ENCODE results near the gene TEX10. TPM values are rescaled to one million over a fixed set of nuclear protein-coding genes. Genes with fewer than 3 reads are reported as not detected.
A peak's percentile ranks its signal among the peaks of the same experiment; 100 is the strongest.

Gene TEX10
- 10 to 100 TPM; 26.6 to 30.2 TPM for total RNA-seq

DNA sequence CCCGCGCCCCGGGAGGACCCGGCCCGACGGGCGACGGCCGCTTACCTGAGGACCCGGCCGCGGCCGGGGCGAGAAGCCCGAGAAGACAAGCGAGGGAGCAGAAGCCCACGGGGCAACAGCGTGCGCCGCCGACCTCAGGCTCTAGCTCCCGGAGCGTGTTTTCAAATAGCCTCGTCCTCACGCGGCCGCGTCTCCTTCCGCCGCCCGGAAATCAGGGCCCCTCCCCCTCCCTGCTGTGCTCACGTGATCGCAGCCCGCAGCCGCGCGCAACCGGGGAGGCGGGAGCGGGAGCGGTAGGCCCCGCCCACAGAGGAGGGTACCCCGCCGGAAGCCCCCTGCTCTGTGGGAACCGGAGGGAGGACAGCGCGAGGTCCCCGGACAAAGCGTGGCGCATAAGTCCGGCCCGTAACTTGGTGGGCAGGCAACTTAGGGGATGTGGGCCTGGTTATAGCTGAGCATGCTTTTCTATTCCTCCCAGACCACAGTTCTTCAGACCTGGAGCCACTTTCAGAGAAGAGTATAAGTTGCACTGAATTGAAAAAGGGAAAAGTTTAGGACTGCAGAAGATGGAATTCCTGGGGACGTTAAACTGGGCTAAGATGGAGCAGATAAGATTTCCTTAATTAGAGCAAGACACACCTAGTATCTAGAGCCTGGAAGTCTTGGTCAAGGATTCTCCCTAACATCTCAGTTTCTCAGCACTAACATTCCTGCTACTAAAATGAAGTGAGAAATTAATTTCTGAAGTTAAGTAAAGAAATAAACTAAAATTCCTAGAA lies at the start of gene TEX10:
TSS of gene TEX10 (minus strand) at position 216 of the 779 bp plus-strand sequence. CDS start 3,579 bp downstream, outside the sequence.
- DNase-seq (peak; percentile 89), ATAC-seq (peak; percentile 93)
- Mint-ChIP-seq H3K4me1 (ENCODE audit: low read depth) (peaks cover 49% of the 10 kb centered on the region), H3K36me3 (ENCODE audit: low read depth) (peaks cover 29% of the 10 kb centered on the region), H3K27me3 (no peaks in the 10 kb centered on the region), H3K4me3 (peak within 1 kb of the TSS; percentile 89), H3K9me3 (peaks cover 12% of the 10 kb centered on the region), H3K27ac (peak within 1 kb of the TSS; percentile 81)
- TF ChIP-seq, protein P1, sequence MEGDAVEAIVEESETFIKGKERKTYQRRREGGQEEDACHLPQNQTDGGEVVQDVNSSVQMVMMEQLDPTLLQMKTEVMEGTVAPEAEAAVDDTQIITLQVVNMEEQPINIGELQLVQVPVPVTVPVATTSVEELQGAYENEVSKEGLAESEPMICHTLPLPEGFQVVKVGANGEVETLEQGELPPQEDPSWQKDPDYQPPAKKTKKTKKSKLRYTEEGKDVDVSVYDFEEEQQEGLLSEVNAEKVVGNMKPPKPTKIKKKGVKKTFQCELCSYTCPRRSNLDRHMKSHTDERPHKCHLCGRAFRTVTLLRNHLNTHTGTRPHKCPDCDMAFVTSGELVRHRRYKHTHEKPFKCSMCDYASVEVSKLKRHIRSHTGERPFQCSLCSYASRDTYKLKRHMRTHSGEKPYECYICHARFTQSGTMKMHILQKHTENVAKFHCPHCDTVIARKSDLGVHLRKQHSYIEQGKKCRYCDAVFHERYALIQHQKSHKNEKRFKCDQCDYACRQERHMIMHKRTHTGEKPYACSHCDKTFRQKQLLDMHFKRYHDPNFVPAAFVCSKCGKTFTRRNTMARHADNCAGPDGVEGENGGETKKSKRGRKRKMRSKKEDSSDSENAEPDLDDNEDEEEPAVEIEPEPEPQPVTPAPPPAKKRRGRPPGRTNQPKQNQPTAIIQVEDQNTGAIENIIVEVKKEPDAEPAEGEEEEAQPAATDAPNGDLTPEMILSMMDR (IDR thresholded peaks at IDR 0.05): no peak
- ChIA-PET CTCF (interaction anchor here (1.2 to 3.4 kb wide), 7 partner anchors 10 to 246 kb away, joined by 3 to 13 read pairs (median 5); partner anchors contain the start of gene MSANTD3), POLR2A (interaction anchor here (0.7 to 2.2 kb wide), 8 partner anchors 9 to 89 kb away, joined by 3 to 7 read pairs (median 4); partner anchors contain the start of gene MSANTD3)
- intact Hi-C loops (cut with micrococcal nuclease): loop anchor here (10.0 kb wide), 1 partner anchor 242 kb away; no protein-coding TSS in a partner anchor

DNA sequence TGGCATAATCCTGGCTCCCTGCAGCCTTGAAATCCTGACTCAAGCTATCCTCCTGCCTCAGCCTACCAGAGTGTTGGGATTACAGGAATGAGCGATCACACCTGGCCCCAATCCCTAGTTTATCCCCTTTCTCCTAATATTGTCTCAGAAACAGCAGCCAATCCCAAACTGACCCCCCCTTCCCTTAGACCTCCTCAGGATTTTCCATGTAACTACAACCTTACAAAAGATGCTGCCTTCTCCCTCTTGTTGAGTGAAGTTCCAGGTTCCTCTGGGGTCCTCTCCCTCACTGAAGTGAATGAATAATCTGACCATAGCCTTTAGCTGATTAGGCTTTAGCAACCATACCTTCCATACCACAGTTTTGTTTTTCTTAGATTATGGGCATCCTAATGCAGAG lies 48.3 kb upstream of the TEX10 start:
- H3K27me3 Mint-ChIP-seq: peaks cover 4% of the 10 kb centered on the region
- H3K36me3 Mint-ChIP-seq (ENCODE audit: low read depth): no peaks in the 10 kb centered on the region
- ChIA-PET CTCF (interaction anchor here (1.1 kb wide), 1 partner anchor 76 kb away, joined by 4 read pairs; no protein-coding TSS in a partner anchor), POLR2A (no interaction called here)
- no peak overlapping the region for H3K27ac Mint-ChIP-seq
- TF ChIP-seq, protein P1 (IDR thresholded peaks at IDR 0.05): no peak
- intact Hi-C loops (cut with micrococcal nuclease): no loop called here
- no peak for DNase-seq
- H3K4me1 Mint-ChIP-seq (ENCODE audit: low read depth): no peaks in the 10 kb centered on the region
- ATAC-seq: no peak
- no peaks in the 10 kb centered on the region for H3K9me3 Mint-ChIP-seq
- H3K4me3 Mint-ChIP-seq: no peak overlapping the region

DNA sequence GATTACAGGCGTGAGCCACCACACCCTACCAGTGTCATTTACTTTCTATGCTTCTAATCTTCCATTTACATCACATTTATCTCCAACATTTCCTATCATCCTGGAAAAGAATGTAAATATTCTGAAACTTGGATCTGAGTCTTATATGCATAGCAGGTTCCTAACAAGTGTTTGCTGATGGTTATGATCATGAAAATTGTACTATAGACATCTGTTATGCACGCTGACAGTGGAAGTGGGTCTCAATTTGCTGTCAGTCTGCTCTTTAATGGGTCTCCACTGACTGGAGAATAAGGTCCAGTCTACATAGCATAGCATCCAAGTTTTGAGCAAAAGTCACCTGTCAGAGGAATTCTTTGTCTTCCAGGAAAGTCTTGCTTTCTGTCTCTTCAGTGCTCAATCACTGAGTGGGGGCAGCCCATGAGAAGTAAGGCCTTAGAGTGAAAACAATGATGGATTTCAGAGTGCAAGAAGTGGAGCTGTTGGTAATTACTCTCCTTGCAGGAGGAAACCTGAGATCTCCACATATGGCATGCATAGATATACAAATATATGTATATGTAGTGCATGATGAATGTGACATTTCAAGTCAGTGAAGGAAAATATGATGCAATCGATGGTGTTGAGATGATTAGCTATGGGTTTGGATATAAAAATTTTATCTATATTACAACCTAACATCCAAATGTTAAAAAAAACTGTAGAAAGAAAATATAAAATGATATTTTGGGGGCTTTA lies 45.0 kb upstream of the TEX10 start:
- DNase-seq (no peak), ATAC-seq (no peak)
- Mint-ChIP-seq H3K4me3 (no peak overlapping the region), H3K36me3 (ENCODE audit: low read depth) (peaks cover 2% of the 10 kb centered on the region), H3K9me3 (no peaks in the 10 kb centered on the region), H3K27ac (no peak overlapping the region), H3K27me3 (no peaks in the 10 kb centered on the region), H3K4me1 (ENCODE audit: low read depth) (no peaks in the 10 kb centered on the region)
- intact Hi-C loops (cut with micrococcal nuclease): no loop called here
- ChIA-PET POLR2A (no interaction called here), CTCF (interaction anchor here (1.1 kb wide), 1 partner anchor 14 kb away, joined by 3 read pairs; no protein-coding TSS in a partner anchor)
- TF ChIP-seq, protein P1 (IDR thresholded peaks at IDR 0.05): no peak

DNA sequence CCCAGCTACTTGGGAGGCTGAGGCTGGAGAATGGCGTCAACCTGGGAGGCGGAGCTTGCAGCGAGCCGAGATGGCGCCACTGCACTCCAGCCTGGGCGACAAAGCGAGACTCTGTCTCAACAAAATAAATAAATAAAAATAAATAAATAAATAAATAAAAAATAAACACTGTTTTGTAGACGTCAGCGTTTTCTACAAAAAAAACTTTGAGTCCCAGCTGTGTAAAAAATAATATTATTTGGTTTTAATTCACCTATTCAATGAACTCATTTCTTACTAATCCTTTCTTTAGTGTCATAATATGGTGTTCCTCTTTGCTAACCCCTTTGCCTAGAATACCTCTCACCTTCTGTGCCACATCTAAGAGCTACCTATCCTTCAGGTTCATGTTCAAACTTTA lies 44.0 kb upstream of the TEX10 start:
- ChIA-PET CTCF (no interaction called here), POLR2A (no interaction called here)
- Mint-ChIP-seq H3K4me3 (no peak overlapping the region), H3K9me3 (peaks cover under 1% of the 10 kb centered on the region), H3K27me3 (no peaks in the 10 kb centered on the region), H3K27ac (no peak overlapping the region), H3K4me1 (ENCODE audit: low read depth) (no peaks in the 10 kb centered on the region), H3K36me3 (ENCODE audit: low read depth) (peaks cover 4% of the 10 kb centered on the region)
- no peak for DNase-seq
- no peak for ATAC-seq
- TF ChIP-seq, protein P1 (IDR thresholded peaks at IDR 0.05): no peak
- intact Hi-C loops (cut with micrococcal nuclease): no loop called here

Data from activated CD8-positive, alpha-beta T cell treated with anti-CD3 and anti-CD28 coated beads for 36 hours (primary cell).